Glutamatergic neuron (in vitro differentiated cells): ENCODE data around the gene SPIRE2. TPM values are rescaled to one million over a fixed set of nuclear protein-coding genes. Genes with fewer than 3 reads are reported as not detected.
"Not testable (repeated sequence)": the region's sequence is repeated elsewhere in the genome, so short reads cannot be mapped to it uniquely, and the experiment has no call there.

Experiments
- DNase-seq: peaks from one replicate; pipeline ENCODE4 v3.0.0; 2022
- H3K27ac Mint-ChIP-seq: one replicate; pipeline ENCODE4 v1.8.0; 2020; ENCODE audit warnings: mild to moderate bottlenecking, mixed read lengths, inconsistent platforms; ENCODE audit not compliant: unreplicated experiment
- H3K27me3 Mint-ChIP-seq: one replicate; pipeline ENCODE4 v1.8.0; 2020; ENCODE audit warnings: mild to moderate bottlenecking, moderate library complexity, mixed read lengths, inconsistent platforms; ENCODE audit not compliant: unreplicated experiment
- H3K36me3 Mint-ChIP-seq: one replicate; pipeline ENCODE4 v1.8.0; 2020; ENCODE audit warnings: mild to moderate bottlenecking, mixed read lengths, inconsistent platforms; ENCODE audit not compliant: unreplicated experiment
- H3K4me1 Mint-ChIP-seq: one replicate; pipeline ENCODE4 v1.8.0; 2020; ENCODE audit warnings: mild to moderate bottlenecking, low read depth, mixed read lengths, inconsistent platforms; ENCODE audit not compliant: unreplicated experiment
- H3K4me3 Mint-ChIP-seq: one replicate; pipeline ENCODE4 v1.8.0; 2020; ENCODE audit warnings: mild to moderate bottlenecking, mixed read lengths, inconsistent platforms; ENCODE audit not compliant: unreplicated experiment
- H3K9me3 Mint-ChIP-seq: one replicate; pipeline ENCODE4 v1.8.0; 2020; ENCODE audit warnings: mild to moderate bottlenecking, moderate library complexity, mixed read lengths, inconsistent platforms; ENCODE audit not compliant: unreplicated experiment
- CTCF ChIP-seq: fragments of 200-600 bp; sonication (generic); IDR thresholded peaks from one replicate; pipeline ENCODE4 v1.5.0; 2021; ENCODE audit not compliant: partially characterized antibody, unreplicated experiment
- total RNA-seq: library from RNA; stranded (reverse); fragmentation: NEBNext Ultra II Directional; extraction: Animal tissue kit (Norgen Biotek cat#: 25700); gene quantifications from one replicate; pipeline ENCODE4 v1.2.1, GENCODE V29; 2021; ENCODE audit not compliant: unreplicated experiment

SPIRE2 gene
- total RNA-seq, 1 donor from 2014 or later: 39.2 TPM

DNA sequence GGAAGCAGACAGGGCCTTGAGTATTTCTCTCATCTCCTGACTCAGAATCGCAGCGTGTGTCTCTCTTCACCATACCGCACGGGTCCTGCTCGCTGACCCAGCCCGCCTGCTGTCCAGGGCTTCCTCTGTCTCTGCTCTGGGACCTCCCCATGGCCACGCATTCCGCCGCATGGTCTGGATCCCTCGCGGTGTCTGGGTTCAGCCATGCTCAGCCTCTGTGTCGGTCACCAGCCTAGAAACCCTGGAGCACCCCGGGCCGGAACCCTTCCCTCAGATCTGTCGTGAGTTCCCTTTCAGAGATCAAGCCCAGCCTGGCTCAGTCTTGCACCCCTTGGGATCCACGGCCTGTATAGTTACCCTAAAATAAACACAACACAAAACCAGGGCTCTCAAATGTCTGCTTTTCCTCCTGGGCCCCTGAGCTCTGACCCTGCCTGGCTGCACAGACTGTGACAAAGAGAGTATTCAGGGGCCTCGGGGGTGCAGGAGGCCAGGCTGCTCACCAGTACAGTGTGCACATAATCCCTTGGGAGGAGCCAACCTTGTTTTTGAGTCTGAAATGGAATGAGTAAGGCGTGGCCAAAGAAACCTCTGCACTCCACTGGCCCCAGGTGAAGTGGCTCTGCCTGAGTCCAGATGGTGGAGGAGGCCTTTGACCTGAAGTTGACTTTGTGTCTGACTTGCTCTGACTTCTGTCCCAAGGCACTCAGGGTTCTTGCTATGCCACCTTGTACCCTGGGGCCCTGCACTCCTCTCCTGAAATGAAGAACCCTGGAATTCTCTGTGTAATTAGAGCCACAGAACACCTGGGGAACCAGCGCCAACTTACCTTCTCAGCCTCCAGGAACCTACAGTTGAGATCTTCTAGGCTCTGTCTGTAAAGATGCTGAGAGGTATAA, 5.8 kb upstream of the SPIRE2 start:
- Mint-ChIP-seq H3K27me3 (peaks cover 7% of the 10 kb centered on the region), H3K4me1 (peaks cover 7% of the 10 kb centered on the region), H3K9me3 (peaks cover 7% of the 10 kb centered on the region), H3K4me3 (no peak overlapping the region), H3K27ac (no peak overlapping the region), H3K36me3 (peaks cover 5% of the 10 kb centered on the region)
- TF ChIP-seq CTCF: no peak
- DNase-seq: no peak

DNA sequence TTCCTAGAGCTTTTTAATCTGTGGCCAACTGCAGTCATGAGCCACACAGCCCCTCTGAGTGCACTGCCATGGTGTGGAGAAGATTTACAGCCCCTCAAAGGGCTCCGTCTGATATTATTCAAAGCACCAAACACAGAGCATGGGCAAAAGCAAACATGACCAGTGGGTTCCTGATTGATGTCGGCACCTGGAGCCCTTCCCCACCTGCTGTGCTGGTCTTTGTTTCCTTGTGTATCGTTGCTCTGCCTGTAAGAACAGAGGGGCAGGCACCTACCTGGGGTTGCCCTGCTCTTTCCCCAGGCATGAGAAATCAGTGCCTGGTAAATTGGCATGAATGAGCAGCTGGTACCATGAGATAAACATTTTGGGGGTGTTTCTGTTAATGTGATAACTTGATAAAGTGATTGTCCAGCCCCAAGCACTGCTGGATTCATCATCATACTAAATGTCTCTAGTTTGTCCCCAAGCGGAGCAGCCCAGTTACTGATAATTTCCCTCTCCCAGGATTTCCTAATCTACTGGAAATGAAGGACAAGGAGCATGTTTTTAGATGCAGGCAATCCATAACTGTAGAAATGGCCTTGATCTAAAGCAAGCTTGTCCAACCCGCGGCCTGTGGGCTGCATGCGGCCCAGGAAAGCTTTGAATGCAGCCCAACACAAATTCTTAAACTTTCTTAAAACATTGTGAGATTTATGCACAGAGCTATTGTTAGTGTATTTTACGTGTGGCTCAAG, 5.0 kb upstream of the SPIRE2 start:
- Mint-ChIP-seq H3K27me3 (peaks cover 4% of the 10 kb centered on the region), H3K4me1 (peaks cover 6% of the 10 kb centered on the region), H3K27ac (no peak overlapping the region), H3K9me3 (peaks cover 5% of the 10 kb centered on the region), H3K4me3 (no peak overlapping the region), H3K36me3 (no peaks in the 10 kb centered on the region)
- no peak for DNase-seq
- TF ChIP-seq CTCF: no peak

DNA sequence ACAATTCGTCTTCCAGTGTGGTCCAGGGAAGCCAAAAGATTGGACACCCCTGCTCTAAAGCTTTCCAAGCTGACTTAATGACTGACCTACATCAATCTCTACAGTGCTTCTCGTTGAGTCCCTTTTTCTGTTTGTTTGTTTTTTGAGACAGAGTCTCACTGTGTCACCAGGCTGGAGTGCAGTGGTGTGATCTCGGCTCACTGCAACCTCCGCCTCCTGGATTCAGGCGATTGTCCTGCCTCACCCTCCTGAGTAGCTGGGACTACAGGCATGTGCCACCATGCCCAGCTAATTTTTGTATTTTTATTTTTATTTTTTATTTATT, 4.5 kb upstream of the SPIRE2 start:
- H3K27me3 Mint-ChIP-seq, H3K4me3 Mint-ChIP-seq, H3K4me1 Mint-ChIP-seq, DNase-seq, H3K27ac Mint-ChIP-seq, H3K36me3 Mint-ChIP-seq, H3K9me3 Mint-ChIP-seq: not testable (repeated sequence)

- no peaks in the 10 kb centered on the region for H3K36me3 Mint-ChIP-seq
- H3K4me1 Mint-ChIP-seq: peaks cover 11% of the 10 kb centered on the region
- no peak overlapping the region for H3K27ac Mint-ChIP-seq
- no peak for DNase-seq
- H3K4me3 Mint-ChIP-seq: no peak overlapping the region
- peaks cover 7% of the 10 kb centered on the region for H3K27me3 Mint-ChIP-seq
- peaks cover 8% of the 10 kb centered on the region for H3K9me3 Mint-ChIP-seq
- TF ChIP-seq CTCF: no peak
These were observed 1.5 kb upstream of the SPIRE2 start for GRCh38 chr16:89826531-89827382.

- peaks cover 13% of the 10 kb centered on the region for H3K4me1 Mint-ChIP-seq
- no peak overlapping the region for H3K27ac Mint-ChIP-seq
- peaks cover 8% of the 10 kb centered on the region for H3K27me3 Mint-ChIP-seq
- peak; percentile 67 for DNase-seq
- H3K36me3 Mint-ChIP-seq: no peaks in the 10 kb centered on the region
- H3K4me3 Mint-ChIP-seq: peak overlapping the region; percentile 90
- H3K9me3 Mint-ChIP-seq: peaks cover 8% of the 10 kb centered on the region
- no peak for TF ChIP-seq CTCF
These were observed 684 bp upstream of the SPIRE2 start for GRCh38 chr16:89827383-89828198.
